ENCODE results near the gene MMP24OS.

The MMP24OS gene

DNA sequence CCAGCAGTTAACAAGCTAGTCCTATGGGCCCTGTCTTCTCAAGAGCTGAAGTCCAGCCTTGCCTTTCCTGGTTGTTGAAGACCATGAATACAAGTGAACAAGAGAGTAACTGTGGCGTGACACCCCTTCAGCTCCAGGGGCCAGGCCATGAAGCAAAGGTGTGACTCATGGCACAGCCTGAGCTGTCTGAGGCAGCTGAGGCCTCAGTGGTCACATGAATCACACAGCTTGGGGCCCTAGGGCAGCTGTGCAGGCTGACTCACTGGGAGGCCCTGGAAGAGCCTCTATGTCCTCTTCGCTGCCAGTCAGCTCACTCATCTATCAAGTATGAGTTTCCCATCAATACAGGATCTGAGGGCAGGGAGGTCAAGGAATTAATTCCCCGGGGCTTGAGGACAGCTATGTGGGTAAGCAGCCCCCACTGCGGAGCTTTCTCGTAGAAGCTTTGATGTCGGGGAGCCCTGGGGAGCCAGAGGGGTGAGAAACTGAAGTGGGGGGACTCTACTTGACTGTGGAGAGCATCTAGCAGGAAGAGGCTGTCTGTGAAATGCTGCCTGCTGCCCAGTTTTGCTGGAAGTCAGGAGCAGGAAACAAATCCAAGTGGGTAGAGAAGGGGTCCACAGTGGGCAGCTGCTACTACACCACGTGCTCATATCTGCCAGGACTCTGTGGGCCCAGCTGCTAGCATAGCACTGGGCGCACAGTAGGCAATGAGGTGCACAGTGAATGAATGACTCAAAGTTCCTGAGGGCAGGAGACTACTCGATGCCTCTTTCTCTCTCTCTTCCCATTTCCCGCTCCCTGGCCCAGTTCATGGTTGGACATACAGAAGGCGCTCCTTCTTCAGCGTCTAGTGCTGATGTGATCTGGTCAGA lies 28.0 kb upstream of the MMP24OS start:
- DNase-seq: no peak

DNA sequence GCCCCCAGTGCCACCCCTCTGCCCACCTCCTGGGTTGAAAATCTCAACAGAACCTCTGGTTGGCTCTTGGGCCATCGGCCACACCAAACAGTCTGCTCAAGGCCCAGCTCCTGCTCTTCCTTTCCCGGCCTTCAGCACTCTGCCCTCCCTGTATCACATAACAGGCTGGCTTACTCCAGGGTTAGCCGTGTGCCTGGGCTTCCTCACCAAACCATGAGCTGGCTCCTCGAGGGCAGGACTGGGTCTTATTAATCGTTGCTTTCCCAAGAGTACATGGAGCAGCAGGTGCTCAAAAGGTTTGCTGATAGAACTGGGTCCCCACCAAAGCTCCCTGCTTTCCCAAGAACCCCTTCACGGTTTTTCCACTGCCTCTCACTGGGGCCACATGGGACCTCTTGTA lies 27.0 kb upstream of the MMP24OS start:
- no peak for DNase-seq

DNA sequence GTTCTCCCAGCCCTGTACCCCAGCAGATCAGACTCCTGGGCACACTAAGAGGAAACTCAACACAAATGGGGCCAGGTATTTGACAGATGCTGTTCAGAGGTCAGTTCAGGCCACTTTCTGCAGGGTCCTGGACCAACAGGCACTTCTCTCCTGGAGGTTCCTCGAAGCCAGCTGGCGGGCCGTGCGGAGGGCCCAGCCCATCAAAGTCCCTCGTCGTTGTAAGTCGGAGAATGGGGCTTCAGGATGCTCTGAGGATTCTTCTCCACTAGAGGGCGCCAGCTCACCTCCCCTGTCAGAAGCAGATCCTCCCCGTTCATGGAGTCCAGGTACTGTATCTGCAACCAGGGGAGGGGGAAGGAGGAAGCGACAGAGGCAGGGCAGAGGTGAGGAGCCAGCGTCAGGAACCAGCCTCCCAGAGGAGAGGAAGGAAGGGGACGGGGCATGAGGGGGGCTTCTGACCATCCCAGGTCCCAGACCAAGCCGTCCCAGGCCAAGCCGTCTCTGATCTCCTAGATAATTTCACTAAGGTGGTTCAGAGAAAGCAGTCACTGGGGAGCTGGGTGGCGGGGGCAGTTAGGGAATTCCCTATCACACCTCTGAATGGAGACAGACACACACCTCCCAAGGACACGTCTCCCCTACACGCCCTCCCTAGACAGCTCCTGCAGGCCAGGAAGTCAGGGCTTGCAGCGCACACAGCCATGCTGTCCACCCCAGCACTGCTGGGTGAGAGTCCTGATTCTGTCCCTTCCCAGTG lies 26.0 kb upstream of the MMP24OS start:
- DNase-seq: peak; percentile 80 to 85

DNA sequence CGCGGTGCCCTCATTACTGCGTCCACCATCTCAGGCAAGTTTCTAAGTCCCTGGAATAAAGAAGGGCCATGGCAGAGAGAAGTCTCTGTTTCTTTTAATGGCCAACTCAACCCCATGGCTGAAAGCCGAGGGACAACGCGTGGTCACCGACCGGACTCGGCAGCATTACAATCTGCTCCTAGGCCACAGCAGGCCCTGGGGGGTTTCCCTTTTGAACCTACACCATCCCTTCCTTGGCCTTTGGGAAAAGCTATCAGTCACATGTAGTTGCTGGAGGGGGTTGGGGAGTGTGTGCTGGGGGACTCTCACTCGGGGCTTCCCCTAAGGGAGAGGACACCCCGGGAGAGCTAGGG lies 25.4 kb upstream of the MMP24OS start:
- DNase-seq: no peak

DNA sequence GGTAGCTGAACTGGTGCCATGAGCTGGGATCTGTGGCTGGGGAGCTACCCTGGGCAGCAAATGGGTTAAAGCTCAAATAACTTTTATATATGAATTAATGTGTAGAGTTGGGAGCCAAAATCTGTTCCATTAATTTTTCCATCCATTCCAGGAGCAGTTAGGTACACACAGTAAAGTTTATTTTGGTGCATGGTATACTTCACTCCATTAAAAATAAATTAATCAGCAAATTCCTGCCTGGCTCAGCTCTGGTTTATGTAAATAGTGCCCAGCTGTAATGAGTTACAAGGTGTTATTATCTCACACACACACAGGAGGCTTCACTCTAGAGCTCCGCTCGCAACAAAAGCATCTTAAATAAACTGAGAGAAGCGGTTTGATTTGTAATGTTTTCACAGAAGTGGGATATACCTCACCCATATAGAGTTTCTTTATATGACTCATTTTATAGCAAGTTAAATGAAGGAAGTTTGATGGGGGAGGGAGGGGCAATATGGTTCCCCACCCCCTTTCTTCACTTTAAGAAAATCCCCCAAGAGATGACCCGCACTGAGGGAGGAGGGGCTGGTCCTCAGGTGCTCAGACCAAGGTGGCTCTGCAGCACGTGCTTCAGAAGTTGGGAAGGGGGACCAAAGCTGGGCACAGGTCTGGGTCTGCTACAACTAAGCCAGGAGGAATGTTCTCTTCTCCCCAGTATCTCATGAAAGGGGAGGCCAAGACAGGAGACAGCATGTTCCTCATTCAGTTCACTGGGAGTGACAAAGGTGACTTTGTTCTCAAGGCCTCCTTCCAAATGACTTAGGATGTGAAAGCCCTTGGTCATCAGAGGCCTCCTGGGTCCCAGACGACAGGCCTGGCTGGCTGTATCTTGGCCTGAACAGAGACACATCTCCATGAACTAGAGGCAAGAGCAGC lies 24.8 kb upstream of the MMP24OS start:
- DNase-seq: no peak

DNA sequence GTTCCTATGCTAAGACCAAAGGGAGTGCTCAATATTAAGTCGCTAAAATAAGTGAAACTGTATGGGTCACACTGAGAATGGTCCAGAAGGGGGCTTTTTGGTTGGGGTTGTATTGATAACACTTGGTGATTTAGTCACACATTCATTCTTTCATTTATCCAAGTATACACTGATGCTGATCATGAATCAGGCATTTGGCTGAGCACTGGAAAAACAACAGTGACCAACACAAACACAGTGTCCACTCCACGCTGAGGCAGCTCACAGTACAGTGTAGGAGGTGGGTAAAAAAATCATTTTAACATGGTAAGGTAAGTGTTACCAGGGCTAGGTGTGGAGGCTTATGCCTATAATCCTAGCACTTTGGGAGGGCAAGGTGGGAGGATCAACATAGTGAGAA lies 23.5 kb upstream of the MMP24OS start:
- no peak for DNase-seq

DNA sequence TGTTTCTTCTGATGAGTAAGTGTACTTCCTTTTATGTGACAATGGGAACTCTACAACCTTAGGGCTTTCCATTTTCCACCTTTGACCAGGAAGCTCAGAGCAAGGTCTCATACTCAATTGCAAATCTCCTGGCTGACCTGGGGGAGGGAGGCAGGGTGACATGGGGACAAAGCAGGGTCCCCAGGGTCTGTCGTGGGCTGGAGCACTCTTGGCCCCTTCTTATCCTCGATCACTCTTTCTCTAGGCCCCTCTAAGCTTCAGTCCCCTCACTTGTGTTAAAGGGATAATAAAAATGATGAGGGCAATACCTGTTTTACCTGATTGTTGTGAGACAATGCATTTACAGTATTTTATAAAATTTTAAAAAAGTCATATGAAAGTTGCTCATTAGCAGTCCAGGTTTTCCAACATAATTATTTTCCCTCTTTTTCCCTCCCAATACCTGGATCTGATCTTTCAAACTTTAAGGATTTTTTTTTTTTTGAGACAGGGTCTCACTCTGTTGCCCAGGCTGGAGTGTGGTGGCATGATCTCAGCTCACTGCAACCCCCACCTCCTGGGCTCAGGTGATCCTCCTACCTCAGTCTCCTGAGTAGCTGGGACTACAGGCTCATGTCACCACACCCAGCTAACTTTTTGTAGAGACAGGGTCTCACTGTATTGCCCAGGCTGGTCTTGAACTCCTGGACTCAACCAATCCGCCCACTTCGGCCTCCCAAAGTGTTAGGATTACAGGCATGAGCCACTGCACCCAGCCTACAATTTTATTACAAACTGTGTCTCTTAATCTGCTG lies 22.7 kb upstream of the MMP24OS start:
- no peak for DNase-seq

DNA sequence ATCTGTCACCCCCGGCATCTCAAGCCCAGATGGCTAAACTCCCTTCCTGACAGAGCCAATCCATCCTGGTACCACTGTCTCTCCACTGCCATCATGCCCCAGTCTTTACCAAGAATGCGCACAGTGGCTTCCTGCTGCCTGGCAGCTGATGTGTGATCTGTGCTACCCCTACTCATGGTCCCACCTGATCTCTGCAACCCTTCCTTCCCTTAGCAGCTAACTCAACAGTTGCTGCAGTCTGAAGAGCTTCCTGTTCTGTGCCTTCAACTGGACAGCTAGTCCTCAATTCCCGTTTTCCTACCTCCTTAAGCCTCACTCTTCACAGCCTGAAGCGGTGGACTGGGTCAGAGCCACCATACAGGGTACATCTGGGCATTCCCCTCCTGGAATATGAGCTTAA lies 21.9 kb upstream of the MMP24OS start:
- DNase-seq: no peak

DNA sequence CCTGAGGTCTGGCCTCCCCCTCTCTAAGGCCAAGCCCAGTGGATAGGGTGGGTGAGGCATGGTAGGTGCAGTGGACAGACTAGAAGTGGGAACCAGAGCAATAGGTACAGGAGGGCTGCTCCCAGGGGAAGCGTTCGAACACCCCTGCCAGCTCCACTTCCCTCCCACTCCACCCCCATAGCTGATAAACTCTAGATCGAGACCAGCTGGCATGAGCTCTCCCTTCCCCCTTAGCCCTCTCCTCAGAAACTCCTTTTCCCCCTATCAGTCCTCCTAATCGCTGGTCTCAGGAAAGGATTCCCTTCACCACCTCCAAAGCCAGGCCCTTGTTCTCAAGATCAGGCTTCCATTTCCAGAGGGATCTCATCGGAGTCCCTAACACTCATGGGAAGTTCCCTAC lies 20.3 kb upstream of the MMP24OS start:
- DNase-seq: no peak

DNA sequence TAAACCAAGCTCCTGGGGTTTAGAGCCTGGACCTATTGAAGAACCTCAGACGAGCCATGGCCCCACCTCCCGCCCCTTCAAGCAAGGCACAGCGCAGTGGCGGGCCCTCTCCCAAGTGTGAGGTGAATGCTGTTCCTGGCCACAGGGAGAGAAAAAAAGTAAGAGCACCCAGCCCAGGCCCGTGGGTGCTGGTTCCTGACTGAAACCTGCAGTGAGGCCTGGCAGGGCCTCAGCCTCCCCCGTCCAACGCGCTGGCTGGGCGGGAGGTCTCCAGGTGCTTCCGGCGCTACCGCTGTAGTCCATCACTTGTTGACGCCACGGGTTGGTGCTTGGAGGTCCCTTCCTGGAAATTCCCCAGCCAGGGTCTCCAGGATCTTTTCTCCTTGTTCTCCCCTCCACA lies 19.8 kb upstream of the MMP24OS start:
- no peak for DNase-seq

DNA sequence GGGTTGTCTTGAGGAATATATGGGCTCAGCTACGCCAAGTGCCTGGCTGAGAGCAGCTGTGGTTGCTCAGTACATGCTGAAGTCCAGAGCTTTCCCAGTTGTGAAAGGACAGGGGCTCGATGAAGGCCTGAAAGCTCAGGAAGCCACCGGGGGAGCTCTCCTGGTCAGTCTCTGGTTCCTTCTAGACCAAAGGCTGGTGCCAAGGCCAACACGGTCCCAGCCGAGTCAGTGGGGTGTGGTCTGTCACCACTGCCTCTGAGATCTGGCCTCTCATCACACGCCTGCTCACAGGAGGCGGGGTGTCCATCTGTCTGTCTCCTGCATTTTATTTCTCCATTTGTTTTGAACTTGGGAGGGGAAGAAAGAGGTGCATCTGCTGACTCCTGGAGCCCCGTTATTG lies 19.2 kb upstream of the MMP24OS start:
- no peak for DNase-seq

DNA sequence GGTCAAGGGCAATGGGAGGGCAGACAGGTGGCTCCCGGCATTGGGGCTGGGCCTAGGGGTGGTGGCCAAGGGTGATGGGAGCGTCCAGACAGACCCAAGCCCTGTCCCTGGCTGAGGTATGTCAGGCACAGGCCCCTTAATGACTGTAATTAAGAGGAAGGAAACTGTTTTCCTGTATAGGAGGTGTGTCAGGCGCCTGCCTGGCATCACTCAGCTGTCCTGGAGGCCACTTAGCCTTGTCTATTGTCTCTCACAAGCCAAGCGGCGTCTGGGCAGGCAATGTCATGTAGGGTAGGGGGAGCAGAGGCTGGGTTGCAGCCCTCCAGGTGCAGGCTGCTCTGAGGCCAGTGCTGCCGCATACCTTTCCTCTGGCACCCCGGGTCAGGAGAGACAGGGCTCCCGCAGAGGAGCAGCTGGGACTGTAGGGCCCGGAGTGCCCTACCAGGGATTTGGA lies 18.2 kb upstream of the MMP24OS start:
- no peak for DNase-seq

DNA sequence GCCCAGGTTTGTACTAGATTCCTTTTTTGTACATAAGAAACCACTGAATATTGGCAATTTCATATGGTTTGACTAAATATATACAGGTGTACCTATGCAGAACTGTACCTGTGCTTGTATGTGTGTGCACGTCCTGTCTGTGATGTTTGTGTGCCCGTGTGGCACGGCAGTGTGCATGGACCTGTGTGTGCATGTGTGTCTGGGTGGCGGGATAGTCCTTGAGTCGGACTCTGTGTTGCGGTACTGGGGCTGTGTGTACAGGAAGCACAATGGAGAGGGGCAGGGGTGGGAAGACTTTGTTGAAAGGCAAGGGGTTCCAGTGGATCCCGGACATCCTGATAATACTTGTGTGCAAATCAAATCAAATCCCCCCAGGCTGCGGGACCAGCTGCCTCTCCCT lies 17.8 kb upstream of the MMP24OS start:
- DNase-seq: no peak

DNA sequence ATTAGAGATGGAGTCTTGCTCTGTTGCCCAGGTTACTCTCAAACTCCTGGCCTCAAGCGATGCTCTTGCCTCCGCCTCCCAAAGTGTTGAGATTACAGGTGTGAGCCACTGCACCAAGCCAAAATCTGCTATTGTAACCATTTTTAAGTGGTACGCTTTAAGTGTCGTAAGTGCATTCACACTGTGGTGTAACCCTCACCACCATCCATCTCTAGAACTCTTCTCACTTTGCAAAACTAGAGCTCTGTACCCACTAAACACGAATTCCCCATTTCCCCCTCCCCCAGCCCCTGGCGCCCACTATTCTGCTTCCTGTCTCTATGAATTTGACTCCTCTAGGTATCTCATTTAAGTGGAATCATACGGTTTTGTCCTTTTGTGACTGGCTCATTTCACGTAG lies 17.1 kb upstream of the MMP24OS start:
- no peak for DNase-seq

DNA sequence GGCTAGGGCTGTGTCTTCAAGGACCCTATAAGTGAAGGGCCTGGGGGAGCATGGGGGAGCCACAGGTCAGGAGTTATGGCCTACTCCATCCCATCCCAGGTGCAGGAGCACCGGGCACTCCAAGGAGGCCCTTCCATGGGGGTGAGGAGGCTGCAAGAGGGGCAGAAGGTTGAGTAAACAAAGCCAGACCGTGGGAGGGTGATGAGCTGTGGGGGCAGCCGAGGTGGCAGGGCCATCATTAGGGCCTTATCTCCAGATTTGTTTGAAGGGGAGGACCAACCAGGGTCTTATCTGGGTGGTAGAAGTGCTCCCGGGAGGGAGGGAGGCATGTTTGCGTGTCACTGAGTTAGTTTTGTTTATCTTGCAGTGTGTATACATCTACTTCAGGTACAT lies 16.4 kb upstream of the MMP24OS start:
- no peak for DNase-seq

DNA sequence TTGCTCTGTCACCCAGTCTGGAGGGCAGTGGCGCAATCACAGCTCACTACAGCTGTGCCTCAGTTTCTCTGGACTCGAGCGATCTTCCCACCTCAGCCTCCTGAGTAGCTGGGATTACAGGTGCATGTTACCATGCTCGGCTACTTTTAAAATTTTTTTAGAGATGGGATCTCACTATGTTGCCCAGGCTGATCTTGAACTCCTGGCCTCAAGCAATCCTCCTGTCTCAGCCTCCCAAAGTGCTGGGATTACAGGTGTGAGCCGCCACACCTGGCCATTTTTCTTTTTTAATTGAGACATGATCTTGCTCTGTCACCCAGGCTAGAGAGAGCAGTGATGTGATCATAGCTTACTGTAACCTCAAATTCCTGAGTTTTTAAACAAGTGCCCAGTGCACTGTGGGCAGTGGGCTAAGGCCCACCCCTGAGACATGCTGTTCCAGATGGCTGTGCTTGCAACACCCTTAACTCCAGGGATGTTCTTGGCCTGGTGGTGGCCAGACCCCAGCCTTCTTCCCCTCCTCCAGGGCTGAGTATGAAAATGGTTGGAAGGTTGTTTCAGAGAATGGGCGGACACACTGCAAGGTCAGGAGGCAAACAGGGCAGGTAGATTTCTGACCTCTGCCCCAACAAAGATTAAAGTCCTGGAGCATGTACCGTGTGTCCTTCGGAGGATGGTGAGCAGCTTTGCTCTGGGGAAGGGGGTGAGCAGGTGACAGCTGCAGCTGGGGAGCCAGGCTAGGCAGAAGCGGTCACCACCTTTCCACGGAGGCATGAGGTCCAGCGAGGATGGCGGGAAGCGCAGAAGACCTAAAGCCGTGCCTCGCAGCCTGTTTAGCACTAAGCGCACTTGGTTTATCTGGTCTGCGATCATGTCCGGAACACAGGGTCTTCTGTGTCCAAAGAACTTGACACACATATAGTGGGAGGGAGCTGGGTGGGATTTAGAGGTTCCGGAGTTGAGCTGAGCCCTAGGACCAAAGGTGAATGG lies 15.7 kb upstream of the MMP24OS start:
- no peak for DNase-seq

DNA sequence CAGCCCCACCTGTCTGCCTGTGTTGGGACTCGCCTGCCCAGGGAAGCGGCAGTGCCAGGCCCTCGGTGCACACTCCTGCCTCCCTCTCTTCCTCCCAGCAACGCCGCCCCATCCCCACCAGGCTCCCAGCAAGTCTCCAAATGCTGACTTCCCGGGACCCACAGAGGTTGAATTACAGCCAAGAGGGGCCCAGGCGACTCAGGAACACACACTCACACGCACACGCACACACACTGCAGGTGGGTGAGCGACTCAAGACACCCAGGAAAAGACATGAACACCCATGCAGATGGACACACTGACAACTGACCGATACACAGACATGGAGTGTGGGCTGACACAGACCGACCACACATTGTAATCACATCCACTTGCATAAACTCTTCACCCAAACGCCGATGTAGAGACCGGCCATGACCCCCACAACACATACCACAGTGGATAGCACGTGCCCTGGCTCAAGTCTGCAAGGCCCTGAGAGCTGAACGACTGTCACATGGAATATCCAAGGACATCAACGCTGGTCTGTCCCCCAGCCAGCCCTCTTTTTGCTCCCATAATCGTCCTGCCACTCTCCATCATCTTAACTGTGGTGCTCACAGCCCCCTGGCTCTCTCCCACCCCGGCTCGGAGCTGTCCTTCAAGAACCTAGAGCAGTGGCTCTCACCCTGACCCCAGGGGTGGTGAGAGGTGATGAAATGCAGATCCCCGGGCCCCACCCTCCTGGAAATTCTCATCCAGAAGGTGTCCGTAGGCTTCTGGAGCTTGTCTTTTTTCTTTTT lies 14.8 kb upstream of the MMP24OS start:
- no peak for DNase-seq

DNA sequence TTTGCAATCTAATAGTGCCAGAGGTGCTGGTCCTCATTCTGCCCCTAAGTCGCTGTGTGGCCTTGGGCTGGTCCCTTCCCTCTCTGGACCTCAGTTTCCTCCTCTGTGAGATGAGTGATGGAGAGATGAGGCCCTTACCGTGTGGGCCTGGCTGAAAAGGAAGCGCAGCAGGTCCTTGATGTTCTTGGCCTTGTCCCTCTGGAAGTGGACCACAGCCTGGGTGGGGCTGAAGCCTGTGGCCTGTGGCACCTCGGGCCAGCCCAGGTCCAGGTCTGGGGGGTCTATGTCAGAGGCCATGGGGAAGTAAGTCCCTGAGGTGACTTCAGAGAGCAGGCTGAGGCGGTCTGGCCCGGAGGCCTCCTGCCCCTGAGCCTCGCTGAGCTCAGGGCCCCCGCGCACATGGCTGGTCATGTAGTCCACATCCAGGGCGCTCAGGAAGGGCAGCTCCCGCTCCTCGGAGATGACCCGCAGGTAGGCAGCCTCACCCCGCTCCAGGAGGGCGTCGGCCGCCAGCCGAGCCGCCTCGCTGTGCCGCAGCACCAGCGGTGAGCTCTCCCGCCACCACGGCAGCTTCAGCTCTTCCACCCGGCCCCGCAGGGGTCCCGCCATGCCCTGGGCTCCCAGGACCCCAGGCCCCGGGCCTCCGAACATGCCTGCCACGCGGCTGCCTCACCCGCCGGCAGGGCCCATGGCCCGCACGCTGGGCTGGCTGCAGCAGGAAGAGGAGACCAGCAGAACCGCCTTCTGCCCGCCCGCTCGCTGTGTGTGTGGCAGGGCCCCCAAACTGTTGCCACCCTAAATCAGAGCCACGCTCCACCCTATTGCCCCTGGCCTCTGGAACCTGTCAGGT lies 14.0 kb upstream of the MMP24OS start, which contains the start of gene FAM83C:
Gene FAM83C, minus strand, starts transcription at position 772 of the 850 bp plus-strand sequence. Its CDS starts 121 bp downstream, at position 651.
- no peak for DNase-seq

DNA sequence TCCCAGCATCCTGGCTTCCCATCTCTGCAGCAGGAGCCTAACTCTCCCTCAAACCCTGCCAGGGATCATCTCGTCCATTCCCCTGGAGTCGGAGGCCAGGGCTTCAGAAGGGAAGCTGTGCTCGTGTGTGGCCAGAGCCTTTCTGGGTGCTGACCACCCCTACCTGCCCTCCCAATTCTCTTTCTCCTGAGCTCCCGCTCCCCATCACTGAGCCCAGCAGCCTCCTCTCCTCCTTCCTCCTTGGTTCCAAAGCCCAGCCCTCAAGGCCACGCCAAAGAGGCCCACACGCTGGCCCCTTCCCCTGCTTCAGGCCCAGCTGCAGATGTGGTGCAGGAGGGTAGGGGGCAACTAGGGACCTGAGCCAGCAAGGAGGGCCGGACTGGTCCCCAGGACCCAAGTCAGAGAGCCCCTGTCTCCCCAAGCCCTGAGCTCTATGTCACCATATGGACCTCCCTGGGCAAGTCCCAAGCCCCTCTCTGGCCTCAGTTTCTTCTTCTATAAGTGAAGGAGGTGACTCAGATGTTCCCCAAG lies 13.0 kb upstream of the MMP24OS start:
- DNase-seq: no peak
